Suprapubic skin (tissue), 4 donors: ENCODE measurements around the gene MTX1. TPM values are rescaled to one million over a fixed set of nuclear protein-coding genes. Genes with fewer than 3 reads are reported as not detected.

ENCODE experiments used
- DNase-seq, 2 donors: peaks; one replicate each; pipeline ENCODE4 v3.0.0-alpha.2; 2019; ENCODE audit warnings: low spot score in 2 of 2
- H3K27ac ChIP-seq: fragments of 200-600 bp; sonication (generic); one replicate; pipeline ENCODE4 v1.5.1; 2019
- H3K27me3 ChIP-seq: fragments of 200-600 bp; sonication (generic); one replicate; pipeline ENCODE4 v1.5.1; 2019
- H3K36me3 ChIP-seq: fragments of 200-600 bp; sonication (generic); one replicate; pipeline ENCODE4 v1.5.1; 2019
- H3K4me1 ChIP-seq: fragments of 200-600 bp; sonication (generic); one replicate; pipeline ENCODE4 v1.5.1; 2019
- H3K4me3 ChIP-seq: fragments of 200-600 bp; sonication (generic); one replicate; pipeline ENCODE4 v1.5.1; 2019; ENCODE audit warnings: mild to moderate bottlenecking
- H3K9me3 ChIP-seq: fragments of 200-600 bp; sonication (generic); one replicate; pipeline ENCODE4 v1.5.1; 2019
- CTCF ChIP-seq, 2 donors: fragments of 200-600 bp in 1 of 2; fragments of 450-650 bp in 1 of 2; sonication (generic) in 1 of 2; IDR thresholded peaks; one replicate each; pipeline ENCODE4 v1.5.1; 2016 to 2019; ENCODE audit warnings: antibody characterized with exemption in 2 of 2, mild to moderate bottlenecking in 1 of 2, moderate library complexity in 1 of 2
- EP300 ChIP-seq: sonication (generic); formaldehyde crosslinking; IDR thresholded peaks from one replicate; pipeline ENCODE4 v1.6.1; 2017; ENCODE audit warnings: antibody characterized with exemption
- POLR2A ChIP-seq, 2 donors: fragments of 450-650 bp; IDR thresholded peaks; one replicate each; pipeline ENCODE4 v1.6.1; 2017; ENCODE audit warnings: antibody characterized with exemption in 2 of 2, mild to moderate bottlenecking in 2 of 2, moderate library complexity in 2 of 2
- POLR2AphosphoS5 ChIP-seq, 3 donors: sonication (generic); formaldehyde crosslinking; IDR thresholded peaks; one replicate each; pipeline ENCODE4 v1.6.1; 2017; ENCODE audit warnings: antibody characterized with exemption in 3 of 3
- WGBS: methylation state at CpG from one replicate; pipeline ENCODE4 v1.1.5; 2018; 5-methylcytosine and 5-hydroxymethylcytosine counted together
- total RNA-seq, 4 donors: library from RNA; depleted of rRNA; stranded (reverse); fragments of >200 nt; gene quantifications; one replicate each; pipeline ENCODE4 v1.1.0, GENCODE V29; 2016

Gene MTX1
- total RNA-seq, 4 donors from 2014 or later: 19.8 to 51.7 (median 36.9) TPM

- Histone ChIP-seq H3K27me3 (no peaks in the 10 kb centered on the region), H3K27ac (peak overlapping the region; percentile 89), H3K4me3 (no peak overlapping the region), H3K9me3 (no peaks in the 10 kb centered on the region), H3K36me3 (peaks cover 20% of the 10 kb centered on the region), H3K4me1 (peaks cover 42% of the 10 kb centered on the region)
- no peak for DNase-seq
- 79% methylated on average over 6 of the region's 6 CpGs for WGBS
- TF ChIP-seq POLR2A (IDR thresholded peaks at IDR 0.05) (no peak), EP300 (no peak), POLR2AphosphoS5 (IDR thresholded peaks at IDR 0.05) (no peak), CTCF (IDR thresholded peaks at IDR 0.05) (no peak)
Observed at GRCh38 chr1:155196103-155196892, 12.2 kb upstream of the MTX1 start.

DNA sequence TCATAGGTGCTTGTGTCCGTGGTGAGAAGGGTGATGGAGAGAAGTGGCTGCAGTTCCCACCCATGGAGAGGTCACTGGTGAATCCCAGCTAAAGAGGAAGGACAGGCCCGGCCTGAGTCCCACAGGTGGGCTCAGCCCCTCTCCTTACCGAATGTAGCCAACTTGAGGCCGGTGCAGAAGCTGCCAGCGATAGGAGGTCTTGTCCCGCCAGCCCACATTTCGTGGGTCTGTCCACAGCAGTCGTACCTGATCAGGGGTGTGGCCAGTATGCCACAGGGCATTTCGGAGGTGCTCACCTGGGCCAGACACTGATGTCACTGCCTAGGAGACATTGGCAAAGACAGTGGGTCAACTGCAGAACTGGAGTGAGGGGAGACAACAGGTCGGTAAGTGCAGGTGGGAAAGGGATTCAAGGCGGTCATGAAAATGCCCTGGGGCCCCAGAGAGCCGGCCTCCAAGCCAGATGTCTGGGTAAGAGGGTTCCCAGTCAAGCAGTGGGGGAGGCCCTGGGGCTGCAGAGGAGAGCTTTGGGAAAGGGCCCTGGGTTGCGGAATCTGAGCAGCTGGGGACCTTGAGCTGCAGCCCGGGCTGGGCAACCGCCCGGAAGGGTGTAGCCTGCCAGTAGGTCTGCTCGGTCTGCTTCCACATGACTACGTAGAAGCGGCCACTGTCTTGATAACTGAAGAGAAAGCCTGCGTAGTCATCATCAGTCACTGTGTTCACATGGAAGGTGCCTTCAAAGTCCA is 11.4 kb upstream of the MTX1 start:
- TF ChIP-seq EP300 (no peak), CTCF (IDR thresholded peaks at IDR 0.05) (no peak), POLR2A (IDR thresholded peaks at IDR 0.05) (no peak), POLR2AphosphoS5 (IDR thresholded peaks at IDR 0.05) (no peak)
- H3K4me1 ChIP-seq: peaks cover 39% of the 10 kb centered on the region
- no peaks in the 10 kb centered on the region for H3K27me3 ChIP-seq

GRCh38 chr1:155197901-155198546 is 10.5 kb upstream of the MTX1 start:
- TF ChIP-seq POLR2A (IDR thresholded peaks at IDR 0.05) (no peak), EP300 (no peak), POLR2AphosphoS5 (IDR thresholded peaks at IDR 0.05) (no peak), CTCF (IDR thresholded peaks at IDR 0.05) (no peak)
- no peak for DNase-seq
- WGBS: 90% methylated on average over 15 of the region's 15 CpGs
- H3K4me3 ChIP-seq: no peak overlapping the region
- H3K9me3 ChIP-seq: no peaks in the 10 kb centered on the region
- H3K27ac ChIP-seq: no peak overlapping the region
- peaks cover 29% of the 10 kb centered on the region for H3K4me1 ChIP-seq
- H3K36me3 ChIP-seq: peaks cover 20% of the 10 kb centered on the region
- H3K27me3 ChIP-seq: no peaks in the 10 kb centered on the region

More for the DNA sequence above, 11.4 kb upstream of the MTX1 start:
- 84% methylated on average over 14 of the region's 20 CpGs for WGBS
- Histone ChIP-seq H3K4me3 (no peak overlapping the region), H3K9me3 (no peaks in the 10 kb centered on the region), H3K36me3 (peaks cover 20% of the 10 kb centered on the region), H3K27ac (no peak overlapping the region)
- peak in 1 of 2 donors; percentile 59 for DNase-seq

- H3K4me1 ChIP-seq: peaks cover 24% of the 10 kb centered on the region
- no peaks in the 10 kb centered on the region for H3K9me3 ChIP-seq
- no peak for TF ChIP-seq POLR2A (IDR thresholded peaks at IDR 0.05)
- TF ChIP-seq EP300: no peak
- TF ChIP-seq POLR2AphosphoS5 (IDR thresholded peaks at IDR 0.05): no peak
- no peak for TF ChIP-seq CTCF (IDR thresholded peaks at IDR 0.05)
- no peak overlapping the region for H3K4me3 ChIP-seq
- DNase-seq: no peak
- no peak overlapping the region for H3K27ac ChIP-seq
- H3K36me3 ChIP-seq: peaks cover 20% of the 10 kb centered on the region
- no peaks in the 10 kb centered on the region for H3K27me3 ChIP-seq
- WGBS: 95% methylated on average over 3 of the region's 3 CpGs
Observed at GRCh38 chr1:155198547-155198906, 10.0 kb upstream of the MTX1 start.

- Histone ChIP-seq H3K4me1 (peaks cover 12% of the 10 kb centered on the region), H3K27ac (no peak overlapping the region), H3K4me3 (no peak overlapping the region), H3K27me3 (no peaks in the 10 kb centered on the region), H3K36me3 (peaks cover 20% of the 10 kb centered on the region), H3K9me3 (no peaks in the 10 kb centered on the region)
- WGBS: 89% methylated on average over 4 of the region's 4 CpGs
- no peak for TF ChIP-seq POLR2A (IDR thresholded peaks at IDR 0.05)
- TF ChIP-seq EP300: no peak
- TF ChIP-seq CTCF (IDR thresholded peaks at IDR 0.05): no peak
- TF ChIP-seq POLR2AphosphoS5 (IDR thresholded peaks at IDR 0.05): no peak
- no peak for DNase-seq
Observed at GRCh38 chr1:155199792-155200191, 8.7 kb upstream of the MTX1 start.
